Measurements from ENCODE around the gene LARP4B. TPM values are rescaled to one million over a fixed set of nuclear protein-coding genes. Genes with fewer than 3 reads are reported as not detected.

Gene LARP4B
- total and polyA plus RNA-seq, 2 donors (not counting 3 experiments of a cell fraction or from before 2014, with no cell fraction given) = 27.4 to 101 TPM

DNA sequence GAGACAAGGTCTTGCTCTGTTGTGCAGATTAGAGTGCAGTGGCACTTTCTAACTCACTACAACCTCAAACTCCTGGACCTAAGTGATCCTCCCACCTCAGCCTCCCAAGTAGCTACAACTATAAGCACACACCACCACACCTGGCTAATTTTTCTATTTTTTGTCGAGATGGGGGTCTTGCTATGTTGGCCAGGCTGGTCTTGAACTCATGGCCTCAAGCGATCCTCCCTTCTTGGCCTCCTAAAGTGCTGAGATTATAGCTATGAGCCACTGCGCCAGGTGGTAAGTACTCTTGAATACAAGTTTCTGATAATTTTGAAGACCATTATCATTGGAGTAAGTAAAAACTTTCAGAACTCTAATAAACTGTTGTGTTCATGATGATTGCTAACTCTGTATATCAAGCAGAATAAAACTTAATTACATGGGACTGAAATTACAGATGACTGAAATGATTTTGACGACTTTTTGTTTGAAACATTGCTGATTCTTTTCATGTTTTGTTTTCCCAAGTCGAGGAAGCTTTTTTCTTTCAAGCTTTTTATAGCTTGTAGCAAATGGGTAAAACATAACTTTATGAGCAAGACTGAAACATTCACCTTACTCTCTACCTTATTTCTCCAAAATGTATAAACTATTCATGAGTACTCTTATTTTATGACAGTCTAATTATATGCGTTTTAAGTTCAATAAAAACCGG lies 14.6 kb downstream of the LARP4B start:
- no TSS peak for BruUV-seq (replicated peaks)
- POLR2A ChIA-PET = no interaction called here
- H4K20me1 ChIP-seq (replicated peaks; ENCODE audit: control insufficient read depth, extremely low read depth, insufficient read depth, low read length) = no peaks in the 10 kb centered on the region

More for the DNA sequence above, 14.6 kb downstream of the LARP4B start:
- FAIRE-seq (no peak), DNase-seq (ENCODE audit: low read depth, low spot score) (no peak)
- Histone ChIP-seq H3K79me2 (ENCODE audit: control insufficient read depth, insufficient read depth, low read length) (peaks cover 91% of the 10 kb centered on the region), H3K27ac (ENCODE audit: insufficient read depth, low read depth, low read length) (no peak overlapping the region), H3K9ac (replicated peaks; ENCODE audit: extremely low read depth, insufficient read depth, low read length) (no peak overlapping the region), H3K9me1 (replicated peaks; ENCODE audit: control insufficient read depth, extremely low read depth, insufficient read depth, low read length) (no peaks in the 10 kb centered on the region), H2AFZ (ENCODE audit: low read depth, low read length) (no peak overlapping the region), H3K9me3 (replicated peaks; ENCODE audit: control insufficient read depth, insufficient read depth, low read length) (no peaks in the 10 kb centered on the region), H3K4me3 (replicated peaks in 1 of 3; ENCODE audit: insufficient read depth in 1 of 3, low read depth in 1 of 3, low read length in 3 of 3) (no peak overlapping the region), H3K4me1 (ENCODE audit: control insufficient read depth, extremely low read depth, insufficient read depth, low read length) (no peaks in the 10 kb centered on the region), H3K4me2 (ENCODE audit: insufficient read depth, low read length) (no peak overlapping the region), H3K27me3 (ENCODE audit: control insufficient read depth in 2 of 2, insufficient read depth in 2 of 2, low read length in 2 of 2) (no peaks in the 10 kb centered on the region), H3K36me3 (ENCODE audit: control insufficient read depth in 2 of 2, extremely low read depth in 1 of 2, insufficient read depth in 2 of 2, low read length in 2 of 2) (peaks cover 0 to 2% of the 10 kb centered on the region in 2 experiments)
- dilution Hi-C loops (cut with MboI; ENCODE audit: extremely low pct_ligation_motif_present, low sequenced_read_pairs) (no loop called here), intact Hi-C loops (cut with micrococcal nuclease) (no loop called here)
- TF ChIP-seq, protein P1, sequence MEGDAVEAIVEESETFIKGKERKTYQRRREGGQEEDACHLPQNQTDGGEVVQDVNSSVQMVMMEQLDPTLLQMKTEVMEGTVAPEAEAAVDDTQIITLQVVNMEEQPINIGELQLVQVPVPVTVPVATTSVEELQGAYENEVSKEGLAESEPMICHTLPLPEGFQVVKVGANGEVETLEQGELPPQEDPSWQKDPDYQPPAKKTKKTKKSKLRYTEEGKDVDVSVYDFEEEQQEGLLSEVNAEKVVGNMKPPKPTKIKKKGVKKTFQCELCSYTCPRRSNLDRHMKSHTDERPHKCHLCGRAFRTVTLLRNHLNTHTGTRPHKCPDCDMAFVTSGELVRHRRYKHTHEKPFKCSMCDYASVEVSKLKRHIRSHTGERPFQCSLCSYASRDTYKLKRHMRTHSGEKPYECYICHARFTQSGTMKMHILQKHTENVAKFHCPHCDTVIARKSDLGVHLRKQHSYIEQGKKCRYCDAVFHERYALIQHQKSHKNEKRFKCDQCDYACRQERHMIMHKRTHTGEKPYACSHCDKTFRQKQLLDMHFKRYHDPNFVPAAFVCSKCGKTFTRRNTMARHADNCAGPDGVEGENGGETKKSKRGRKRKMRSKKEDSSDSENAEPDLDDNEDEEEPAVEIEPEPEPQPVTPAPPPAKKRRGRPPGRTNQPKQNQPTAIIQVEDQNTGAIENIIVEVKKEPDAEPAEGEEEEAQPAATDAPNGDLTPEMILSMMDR (IDR thresholded peaks at IDR 0.05; ENCODE audit: extremely low read depth in 1 of 2, insufficient read depth in 1 of 2, low read depth in 1 of 2, low read length in 2 of 2) = no peak
- TF ChIP-seq FOS (IDR thresholded peaks at IDR 0.05; ENCODE audit: borderline replicate concordance, insufficient read depth, low read length) (no peak), MYC (IDR thresholded peaks at IDR 0.05; ENCODE audit: low read depth, low read length) (no peak), JUN (IDR thresholded peaks at IDR 0.05; ENCODE audit: borderline replicate concordance, insufficient read depth, insufficient read length, low read depth) (no peak), POLR2A (IDR thresholded peaks at IDR 0.05; ENCODE audit: low read depth, low read length) (no peak), EZH2 (IDR thresholded peaks at IDR 0.05; ENCODE audit: borderline replicate concordance, low read depth, low read length, severe bottlenecking) (no peak), POLR2AphosphoS5 (IDR thresholded peaks at IDR 0.05; ENCODE audit: insufficient read depth, low read depth, low read length) (no peak), GATA2 (IDR thresholded peaks at IDR 0.05; ENCODE audit: insufficient read depth, insufficient read length, low read depth, low read length) (no peak)
- TF ChIP-seq, protein P2, sequence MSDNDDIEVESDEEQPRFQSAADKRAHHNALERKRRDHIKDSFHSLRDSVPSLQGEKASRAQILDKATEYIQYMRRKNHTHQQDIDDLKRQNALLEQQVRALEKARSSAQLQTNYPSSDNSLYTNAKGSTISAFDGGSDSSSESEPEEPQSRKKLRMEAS (IDR thresholded peaks at IDR 0.05; ENCODE audit: insufficient read depth, insufficient read length) = no peak
- CTCF ChIA-PET = no interaction called here

Data from endothelial cell of umbilical vein (primary cell).